Measurements from ENCODE around the gene CTXND1.
A peak's percentile ranks its signal among the peaks of the same experiment; 100 is the strongest.

Gene CTXND1

DNA sequence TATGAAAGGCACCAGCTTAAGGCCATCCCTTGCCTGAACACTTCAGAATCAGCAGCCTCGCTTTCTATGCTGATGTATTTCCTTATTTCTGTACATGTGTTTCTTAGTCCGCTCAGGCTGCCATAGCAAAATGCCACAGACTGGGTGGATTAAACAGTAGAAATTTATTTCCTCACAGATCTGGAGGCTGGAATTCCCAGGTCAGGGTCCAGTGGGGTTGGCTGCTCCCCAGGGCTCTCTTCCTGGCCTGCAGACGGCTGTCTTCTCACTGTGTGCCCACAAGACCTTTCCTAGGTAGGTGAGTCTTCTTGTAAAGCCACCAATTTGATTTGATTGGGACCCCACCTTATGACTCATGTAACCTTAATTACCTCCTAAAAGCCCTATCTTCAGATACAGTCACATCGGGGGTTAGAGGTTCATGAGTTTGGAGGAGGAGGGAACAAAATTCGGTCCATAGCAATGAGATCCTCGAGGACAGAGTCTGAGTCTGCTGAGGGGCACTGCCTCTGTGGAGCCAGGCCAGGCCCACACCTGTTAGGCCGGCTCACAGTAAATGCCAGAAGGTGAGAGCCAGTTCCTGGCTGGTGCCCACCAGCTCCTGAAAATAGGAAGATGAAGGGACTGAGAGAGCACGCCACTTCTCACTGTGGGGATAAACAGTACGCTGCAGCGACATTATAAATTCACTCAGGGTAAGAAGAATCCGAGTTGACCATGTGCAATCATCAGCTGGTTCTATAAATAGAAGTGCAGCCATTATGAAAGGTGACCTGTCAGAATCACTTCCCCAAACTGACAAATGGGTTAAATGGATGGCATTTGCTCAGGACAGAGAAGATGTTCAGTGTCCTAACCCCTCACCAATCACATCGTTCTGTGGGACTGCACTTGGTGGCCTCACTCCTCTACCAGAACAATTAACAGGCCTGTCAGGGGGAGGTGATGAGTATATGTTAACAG lies 41.1 kb downstream of the CTXND1 start:
- no peak for DNase-seq
- intact Hi-C loops (cut with DNase I), result no loop called here

DNA sequence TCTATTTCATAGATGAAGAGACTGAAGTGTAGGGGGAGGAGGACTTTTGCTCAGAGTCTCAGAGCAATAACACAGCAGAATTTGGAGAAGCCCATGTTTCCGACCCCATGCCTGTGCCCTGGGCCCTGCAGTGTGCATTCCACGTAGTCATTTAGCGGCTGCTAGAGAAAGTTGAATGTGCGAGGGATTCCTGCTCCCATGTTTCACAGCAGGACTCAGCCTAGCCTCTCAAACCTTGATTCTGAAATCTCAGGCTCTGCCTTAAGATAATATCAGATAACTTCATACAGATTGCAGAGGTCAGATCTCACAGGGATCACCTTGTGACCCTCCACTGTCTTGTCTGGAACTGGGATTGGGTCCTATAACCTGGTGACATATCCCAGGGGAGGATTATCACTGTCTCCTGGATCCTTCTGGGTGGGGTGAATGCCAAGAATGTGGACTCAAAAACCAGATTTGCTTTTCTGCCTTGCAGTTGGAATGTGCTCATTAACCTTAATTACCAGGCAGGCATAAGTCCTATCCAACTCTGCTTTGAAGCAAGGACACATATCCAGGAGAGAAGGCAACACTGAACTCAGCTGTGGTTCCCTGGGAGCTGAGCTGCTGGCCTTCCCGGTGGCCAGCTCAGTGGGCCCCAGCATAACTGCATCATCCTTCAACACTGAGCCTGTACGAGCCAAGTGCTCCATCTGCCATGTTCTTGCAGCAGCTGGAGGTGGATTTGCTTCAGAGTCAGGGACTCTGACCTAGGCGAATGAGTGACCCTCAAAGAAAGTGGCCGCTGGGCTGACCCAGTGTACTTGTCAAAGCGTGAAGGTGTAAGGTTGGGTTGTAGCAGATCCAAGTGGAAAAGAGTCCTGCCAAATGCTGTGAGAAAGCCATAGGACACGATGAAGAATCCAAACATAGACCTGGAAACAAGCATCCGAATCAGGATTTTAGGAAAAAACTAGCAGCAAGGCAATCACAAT lies 43.0 kb downstream of the CTXND1 start:
- intact Hi-C loops (cut with DNase I), result no loop called here

DNA sequence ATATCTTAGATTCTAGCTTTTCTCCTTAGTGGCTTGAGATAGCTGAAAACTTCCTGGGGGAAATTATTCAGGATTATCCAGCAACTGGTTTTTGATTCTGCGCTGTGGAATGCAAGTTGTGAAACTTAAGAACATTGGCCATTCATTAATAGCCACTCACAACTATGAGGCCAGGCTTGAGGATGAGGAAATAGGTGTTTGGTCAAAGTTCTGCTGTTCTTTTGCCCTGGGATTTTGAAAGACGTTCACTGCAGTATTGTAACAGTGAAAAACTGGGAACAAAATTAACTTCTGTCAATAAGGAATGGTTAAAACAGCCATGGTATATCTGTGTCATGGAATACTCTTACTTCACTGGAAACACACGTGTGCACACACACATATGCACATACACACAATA lies 44.1 kb downstream of the CTXND1 start:
- intact Hi-C loops (cut with DNase I), result no loop called here
- DNase-seq, result no peak

More for the DNA sequence above, 43.0 kb downstream of the CTXND1 start:
- no peak for DNase-seq

DNA sequence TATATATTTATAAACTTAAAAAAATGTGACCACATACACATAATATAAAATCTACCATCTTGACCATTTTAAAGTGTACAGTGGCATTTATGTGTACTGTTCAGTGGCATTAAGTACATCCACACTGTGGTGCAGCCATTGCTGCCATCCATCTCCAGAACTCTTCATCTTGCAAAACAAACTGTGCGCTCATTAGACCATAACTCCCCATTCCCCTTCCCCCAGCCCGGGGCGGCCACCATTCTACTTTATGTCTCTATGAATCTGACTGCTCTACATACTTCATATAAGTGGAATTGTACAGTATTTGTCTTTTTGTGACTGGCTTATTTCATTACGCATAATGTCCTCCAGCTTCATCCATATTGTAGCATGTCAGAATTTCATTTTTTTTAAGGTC lies 47.8 kb downstream of the CTXND1 start:
- intact Hi-C loops (cut with DNase I), result no loop called here
- DNase-seq, result no peak

GRCh38 chr15:80203361-80203885 lies 48.6 kb downstream of the CTXND1 start:
- intact Hi-C loops (cut with DNase I), result no loop called here
- no peak for DNase-seq

GRCh38 chr15:80202641-80203360 lies 49.2 kb downstream of the CTXND1 start:
- no peak for DNase-seq
- intact Hi-C loops (cut with DNase I), result no loop called here

DNA sequence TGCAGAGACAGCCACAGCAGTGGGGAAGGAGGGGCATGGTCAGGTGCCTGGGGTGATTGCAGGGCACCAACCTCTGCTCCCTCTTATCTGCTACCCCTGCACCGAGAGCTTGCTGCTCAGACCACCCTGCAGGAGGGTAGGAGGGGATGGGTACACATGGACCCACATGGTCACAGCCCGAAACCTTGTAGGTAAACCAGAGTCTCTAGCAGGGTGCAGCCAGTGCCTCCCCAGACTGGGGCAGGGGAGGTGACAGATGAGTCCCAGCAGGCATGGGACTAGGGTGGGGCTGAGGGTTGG lies 50.0 kb downstream of the CTXND1 start:
- DNase-seq, result no peak
- intact Hi-C loops (cut with DNase I), result no loop called here

- intact Hi-C loops (cut with DNase I), result no loop called here
- no peak for DNase-seq
These were observed 50.6 kb downstream of the CTXND1 start for GRCh38 chr15:80201256-80202015.

DNA sequence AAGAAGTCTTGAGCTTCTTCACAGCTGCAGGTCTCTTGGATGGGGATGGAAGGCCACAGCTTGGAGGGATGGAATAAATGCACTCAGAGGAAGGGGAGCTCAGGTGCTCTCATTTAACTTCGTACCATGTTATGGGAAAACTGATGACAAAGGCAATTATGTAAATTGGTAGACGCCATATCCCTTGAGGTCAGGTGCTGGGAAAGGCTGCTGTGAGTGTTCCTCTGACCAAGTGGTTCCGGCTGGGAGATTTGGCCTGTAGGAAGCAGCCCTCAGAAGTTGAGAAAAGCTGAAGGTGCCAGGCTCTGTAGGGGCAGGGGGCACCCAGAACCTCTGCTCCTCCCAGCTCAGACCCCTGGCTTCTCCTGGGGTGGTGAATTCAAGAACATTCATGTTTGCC lies 52.1 kb downstream of the CTXND1 start:
- intact Hi-C loops (cut with DNase I), result no loop called here
- DNase-seq, result no peak

DNA sequence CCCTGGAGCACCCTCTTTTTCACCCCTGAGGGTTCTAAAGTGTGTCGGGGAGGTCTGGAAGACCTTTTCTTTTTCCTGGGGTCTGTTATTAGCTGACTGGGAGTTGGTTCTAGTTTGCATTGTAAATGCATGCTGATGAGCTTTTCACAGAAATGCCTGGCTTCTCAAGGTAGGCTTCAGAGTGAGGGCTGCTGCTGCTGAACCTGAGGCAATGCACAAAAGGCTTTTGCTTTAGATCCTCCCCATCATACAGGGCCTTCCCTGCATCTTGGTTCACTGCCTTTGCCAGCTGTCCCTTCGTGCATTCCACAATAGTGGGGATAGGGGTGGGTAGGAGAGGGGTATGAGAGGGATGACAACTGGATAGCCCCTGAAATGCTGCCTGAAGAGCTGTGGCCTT lies 52.6 kb downstream of the CTXND1 start:
- no peak for DNase-seq
- intact Hi-C loops (cut with DNase I), result no loop called here

- no peak for DNase-seq
These were observed 57.1 kb downstream of the CTXND1 start for GRCh38 chr15:80194914-80195313.

DNA sequence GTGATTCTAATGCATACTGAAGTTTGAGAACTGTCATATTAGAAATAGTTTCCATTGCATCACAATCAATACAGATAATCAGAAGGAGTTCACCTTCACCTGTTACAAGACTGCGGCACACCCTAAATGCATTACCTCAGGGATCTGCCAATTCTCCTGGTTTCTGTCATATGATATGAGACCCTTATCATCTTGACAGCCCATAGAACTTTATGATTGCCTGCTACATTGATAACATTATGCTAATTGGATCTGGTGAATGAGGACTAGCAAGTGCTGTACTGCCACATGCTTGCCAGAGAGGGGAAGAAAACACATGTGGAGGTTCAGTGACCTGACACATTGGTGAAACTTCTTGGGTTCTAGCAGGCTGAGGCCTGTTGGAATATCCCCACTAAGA lies 57.8 kb downstream of the CTXND1 start:
- intact Hi-C loops (cut with DNase I), result no loop called here

More at GRCh38 chr15:80194914-80195313, 57.1 kb downstream of the CTXND1 start:
- intact Hi-C loops (cut with DNase I), result no loop called here

GRCh38 chr15:80191897-80192595 lies 60.0 kb downstream of the CTXND1 start:
- intact Hi-C loops (cut with DNase I), result no loop called here
- no peak for DNase-seq

More for the DNA sequence above, 57.8 kb downstream of the CTXND1 start:
- DNase-seq, result no peak

DNA sequence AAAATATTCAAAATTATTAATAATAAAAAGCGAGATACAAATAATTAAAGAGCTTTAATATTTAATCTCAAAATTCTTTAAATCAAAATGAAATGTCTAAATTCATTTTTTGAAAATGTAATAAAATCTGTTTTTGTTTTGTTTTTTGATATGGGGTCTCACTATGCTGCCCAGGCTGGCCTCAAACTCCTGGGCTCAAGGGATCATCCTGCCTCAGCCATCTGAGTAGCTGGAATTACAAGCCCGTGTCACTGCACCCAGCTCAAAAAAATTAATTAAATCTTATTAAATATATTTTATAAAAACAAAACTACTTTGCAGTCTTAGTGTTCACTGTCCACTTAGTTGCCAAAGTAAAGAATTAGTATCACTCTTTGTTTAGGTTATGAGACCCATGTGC lies 60.8 kb downstream of the CTXND1 start:
- intact Hi-C loops (cut with DNase I), result no loop called here
- no peak for DNase-seq

DNA sequence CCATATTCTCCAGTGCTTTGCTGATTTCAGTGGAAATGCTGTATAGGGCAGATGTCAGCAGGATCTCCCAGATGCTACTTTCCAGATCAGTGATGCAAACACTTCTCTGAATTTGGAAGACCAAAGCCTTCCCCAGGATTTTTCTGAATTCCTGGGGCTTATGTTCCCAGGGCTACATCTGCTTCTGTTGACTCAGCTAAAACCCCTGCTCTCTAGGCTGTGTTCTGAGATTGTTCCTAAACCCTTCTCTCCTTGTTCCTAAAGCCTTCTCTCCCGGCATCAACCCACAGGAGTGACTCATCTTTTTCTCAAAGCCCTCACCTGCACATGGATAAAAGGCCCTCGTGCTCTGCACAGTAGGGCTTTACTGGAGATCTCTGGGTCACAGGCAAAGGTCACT lies 63.8 kb downstream of the CTXND1 start:
- intact Hi-C loops (cut with DNase I), result no loop called here
- DNase-seq, result no peak

DNA sequence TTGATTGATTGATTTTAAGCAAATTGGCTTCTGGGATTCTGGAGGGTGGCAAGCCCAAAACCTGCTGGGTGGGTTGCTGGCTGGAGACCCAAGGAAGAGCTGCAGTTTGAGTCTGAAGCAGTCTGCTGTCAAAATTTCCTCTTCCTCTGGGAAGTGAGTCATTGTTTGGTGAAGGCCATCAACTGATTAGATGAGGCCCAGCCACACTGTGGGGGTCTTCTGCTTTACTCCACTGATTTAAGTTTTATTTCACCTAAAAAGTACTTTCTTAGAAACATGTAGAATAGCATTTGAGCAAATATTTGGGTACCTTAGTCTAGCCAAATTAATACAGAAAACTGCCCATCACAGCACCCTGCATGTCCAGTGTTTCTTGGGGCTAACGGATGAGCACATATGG lies 65.4 kb downstream of the CTXND1 start:
- no peak for DNase-seq
- intact Hi-C loops (cut with DNase I), result no loop called here

DNA sequence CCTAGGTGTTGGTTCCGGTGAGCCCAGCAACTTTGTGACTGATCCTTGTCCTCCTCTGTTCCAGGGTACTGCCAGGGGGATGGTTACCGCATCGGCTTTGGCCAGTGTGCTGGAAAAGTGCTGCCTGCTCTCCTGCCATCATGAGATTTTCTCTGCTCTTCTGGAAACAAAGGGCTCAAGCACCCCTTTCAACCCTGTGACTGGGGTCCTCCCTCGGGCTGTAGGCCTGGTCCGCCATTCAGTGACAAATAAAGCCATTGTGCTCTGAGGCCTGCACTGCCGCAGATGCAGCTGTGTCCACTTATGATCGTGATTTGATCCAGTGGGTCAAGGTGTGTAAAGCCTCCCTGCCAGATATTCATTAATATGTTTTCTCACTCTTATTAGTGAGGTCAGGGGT lies 65.9 kb downstream of the CTXND1 start:
- DNase-seq, result peak in 1 of 10 donors; percentile 59
- intact Hi-C loops (cut with DNase I), result no loop called here

DNA sequence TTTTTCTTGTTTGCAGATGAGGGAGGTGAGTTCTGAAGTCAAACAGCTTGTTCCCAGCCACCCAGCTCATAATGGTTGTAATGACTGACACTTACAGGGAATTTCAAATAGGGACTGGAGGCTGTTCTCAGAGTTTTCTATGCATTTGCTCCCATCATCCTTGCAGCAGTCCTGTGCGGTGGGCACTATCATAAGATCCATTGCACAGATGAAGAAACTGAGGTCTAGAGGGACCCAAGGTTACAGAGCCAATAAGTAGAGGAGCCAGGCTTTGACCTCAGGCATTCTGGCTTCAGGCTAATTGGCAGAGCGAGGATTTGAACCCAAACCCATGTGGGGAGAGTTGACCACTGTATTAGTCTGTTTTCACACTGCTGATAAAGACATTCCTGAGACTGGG lies 66.9 kb downstream of the CTXND1 start:
- intact Hi-C loops (cut with DNase I), result no loop called here
- no peak for DNase-seq

GRCh38 chr15:80184554-80184953 lies 67.5 kb downstream of the CTXND1 start:
- DNase-seq, result peak in 1 of 10 donors; percentile 27

More at GRCh38 chr15:80184554-80184953, 67.5 kb downstream of the CTXND1 start:
- intact Hi-C loops (cut with DNase I), result no loop called here

All from posterior cingulate gyrus (tissue), 11 donors.